Measurements from ENCODE around the gene ASB1.

The ASB1 gene

DNA sequence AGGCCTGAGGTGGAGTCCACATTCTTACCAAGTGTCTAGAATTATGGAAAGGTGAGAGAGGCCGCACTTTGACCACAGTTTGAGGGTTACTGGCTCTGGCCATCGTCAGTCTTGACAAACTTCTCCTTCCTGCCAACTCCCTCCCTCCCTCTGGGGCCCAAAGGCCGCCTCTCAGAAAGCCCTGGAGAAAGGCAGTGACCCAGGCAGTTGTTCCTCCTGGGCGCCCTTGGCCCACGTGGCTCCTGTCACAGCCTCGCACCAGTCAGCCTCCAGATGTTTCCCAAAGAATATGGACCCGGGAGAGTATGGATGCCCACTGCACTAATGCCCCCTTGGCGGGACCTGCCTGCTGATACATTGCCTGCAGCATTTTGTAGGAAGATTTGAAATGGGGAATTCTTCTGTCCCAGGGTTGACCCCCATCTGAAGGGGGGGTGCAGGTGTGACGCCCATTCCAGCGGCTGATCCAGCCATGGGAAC lies 61.7 kb downstream of the ASB1 start:
- H3K4me3 ChIP-seq (ENCODE audit: low read depth in 1 of 2, low read length in 2 of 2): no peak overlapping the region
- H3K9ac ChIP-seq (ENCODE audit: low read depth in 1 of 2, low read length in 2 of 2): no peak overlapping the region
- H3K27me3 ChIP-seq (ENCODE audit: control insufficient read depth in 1 of 2, insufficient read depth in 2 of 2, low read length in 2 of 2): peaks cover 0 to 5% of the 10 kb centered on the region in 2 donors
- H3K36me3 ChIP-seq (ENCODE audit: control insufficient read depth in 1 of 2, insufficient read depth in 2 of 2, low read length in 2 of 2): no peaks in the 10 kb centered on the region
- H3K4me1 ChIP-seq (ENCODE audit: control insufficient read depth in 1 of 2, insufficient read depth in 2 of 2, low read length in 2 of 2): no peaks in the 10 kb centered on the region
- no peak overlapping the region for H3K27ac ChIP-seq (ENCODE audit: low read depth, low read length)
- peaks cover 0 to 2% of the 10 kb centered on the region in 2 donors for H3K9me3 ChIP-seq (ENCODE audit: control insufficient read depth in 1 of 2, low read length in 2 of 2)

DNA sequence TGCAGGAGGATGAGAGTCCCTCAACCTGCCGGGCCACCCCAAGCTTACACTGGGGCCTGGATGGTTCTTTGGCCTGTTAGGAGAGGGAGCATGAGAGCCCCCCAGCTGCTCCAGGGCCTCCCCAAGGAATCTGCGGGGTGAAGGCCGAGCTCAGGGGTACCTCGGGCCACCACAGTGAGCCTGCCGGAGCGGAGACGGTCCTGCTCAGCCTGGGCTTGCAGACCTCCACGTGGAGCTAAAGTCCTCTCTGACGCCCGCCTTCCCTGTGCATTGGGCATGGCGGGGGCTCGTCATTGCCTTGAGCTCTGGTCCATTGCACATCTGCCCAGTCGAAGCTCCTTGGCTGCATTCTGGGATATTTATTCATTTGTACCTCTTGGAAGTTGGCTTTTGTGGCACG lies 62.7 kb downstream of the ASB1 start:
- no peak overlapping the region for H3K9ac ChIP-seq (ENCODE audit: low read depth in 1 of 2, low read length in 2 of 2)
- H3K36me3 ChIP-seq (ENCODE audit: control insufficient read depth in 1 of 2, insufficient read depth in 2 of 2, low read length in 2 of 2): no peaks in the 10 kb centered on the region
- no peak overlapping the region for H3K27ac ChIP-seq (ENCODE audit: low read depth, low read length)
- H3K9me3 ChIP-seq (ENCODE audit: control insufficient read depth in 1 of 2, low read length in 2 of 2): peaks cover 0 to 2% of the 10 kb centered on the region in 2 donors
- H3K4me3 ChIP-seq (ENCODE audit: low read depth in 1 of 2, low read length in 2 of 2): no peak overlapping the region
- H3K27me3 ChIP-seq (ENCODE audit: control insufficient read depth in 1 of 2, insufficient read depth in 2 of 2, low read length in 2 of 2): peaks cover 4 to 5% of the 10 kb centered on the region in 2 donors
- H3K4me1 ChIP-seq (ENCODE audit: control insufficient read depth in 1 of 2, insufficient read depth in 2 of 2, low read length in 2 of 2): peaks cover 3 to 7% of the 10 kb centered on the region in 2 donors

DNA sequence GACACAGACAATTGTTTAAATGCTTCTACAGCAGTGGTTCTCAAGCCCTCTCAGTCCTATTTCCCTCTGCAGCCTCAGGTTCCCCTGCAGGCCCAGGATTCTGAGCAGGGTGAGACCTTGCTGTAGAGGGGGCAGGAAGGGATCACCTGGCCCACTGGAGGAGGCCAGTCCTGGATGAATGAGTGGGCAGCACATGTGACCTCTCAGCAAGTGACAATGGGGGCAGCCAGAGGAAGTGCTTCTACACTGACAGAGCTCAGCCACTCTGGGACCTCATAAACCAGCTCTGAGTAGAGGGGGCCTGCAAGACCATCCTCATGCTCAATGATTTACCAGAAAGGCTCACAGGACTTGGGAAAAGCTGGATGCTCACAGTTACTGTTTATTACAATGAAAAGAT lies 63.2 kb downstream of the ASB1 start:
- Histone ChIP-seq H3K4me3 (ENCODE audit: low read depth in 1 of 2, low read length in 2 of 2) (no peak overlapping the region), H3K9ac (ENCODE audit: low read depth in 1 of 2, low read length in 2 of 2) (no peak overlapping the region), H3K27ac (ENCODE audit: low read depth, low read length) (no peak overlapping the region), H3K36me3 (ENCODE audit: control insufficient read depth in 1 of 2, insufficient read depth in 2 of 2, low read length in 2 of 2) (no peaks in the 10 kb centered on the region), H3K27me3 (ENCODE audit: control insufficient read depth in 1 of 2, insufficient read depth in 2 of 2, low read length in 2 of 2) (peaks cover 4 to 5% of the 10 kb centered on the region in 2 donors), H3K4me1 (ENCODE audit: control insufficient read depth in 1 of 2, insufficient read depth in 2 of 2, low read length in 2 of 2) (peaks cover 6 to 10% of the 10 kb centered on the region in 2 donors), H3K9me3 (ENCODE audit: control insufficient read depth in 1 of 2, low read length in 2 of 2) (no peaks in the 10 kb centered on the region)

DNA sequence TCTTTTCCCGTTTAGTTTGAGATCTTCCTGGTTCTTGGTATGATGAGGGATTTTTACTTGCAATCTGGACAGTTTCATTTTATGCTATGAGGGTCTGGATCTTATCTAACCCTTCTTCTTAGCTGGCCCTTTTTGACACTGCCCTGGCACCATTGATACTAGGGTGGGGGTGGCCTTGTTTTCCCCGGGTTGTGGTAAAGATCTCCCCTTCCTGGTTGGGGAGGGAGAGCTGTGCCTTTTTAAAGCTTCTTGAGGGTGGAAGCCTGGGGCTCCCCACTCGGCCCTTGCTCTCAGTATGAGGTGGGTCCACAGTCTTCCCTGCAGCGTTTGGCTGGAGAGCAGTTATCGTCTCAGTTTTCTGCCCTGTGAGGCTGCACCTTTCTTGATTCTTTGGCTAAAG lies 66.1 kb downstream of the ASB1 start:
- Histone ChIP-seq H3K36me3 (ENCODE audit: control insufficient read depth in 1 of 2, insufficient read depth in 2 of 2, low read length in 2 of 2) (no peaks in the 10 kb centered on the region), H3K4me3 (ENCODE audit: low read depth in 1 of 2, low read length in 2 of 2) (no peak overlapping the region), H3K9me3 (ENCODE audit: control insufficient read depth in 1 of 2, low read length in 2 of 2) (no peaks in the 10 kb centered on the region), H3K4me1 (ENCODE audit: control insufficient read depth in 1 of 2, insufficient read depth in 2 of 2, low read length in 2 of 2) (peaks cover 6 to 10% of the 10 kb centered on the region in 2 donors), H3K9ac (ENCODE audit: low read depth in 1 of 2, low read length in 2 of 2) (no peak overlapping the region), H3K27ac (ENCODE audit: low read depth, low read length) (no peak overlapping the region), H3K27me3 (ENCODE audit: control insufficient read depth in 1 of 2, insufficient read depth in 2 of 2, low read length in 2 of 2) (peaks cover 0 to 4% of the 10 kb centered on the region in 2 donors)

DNA sequence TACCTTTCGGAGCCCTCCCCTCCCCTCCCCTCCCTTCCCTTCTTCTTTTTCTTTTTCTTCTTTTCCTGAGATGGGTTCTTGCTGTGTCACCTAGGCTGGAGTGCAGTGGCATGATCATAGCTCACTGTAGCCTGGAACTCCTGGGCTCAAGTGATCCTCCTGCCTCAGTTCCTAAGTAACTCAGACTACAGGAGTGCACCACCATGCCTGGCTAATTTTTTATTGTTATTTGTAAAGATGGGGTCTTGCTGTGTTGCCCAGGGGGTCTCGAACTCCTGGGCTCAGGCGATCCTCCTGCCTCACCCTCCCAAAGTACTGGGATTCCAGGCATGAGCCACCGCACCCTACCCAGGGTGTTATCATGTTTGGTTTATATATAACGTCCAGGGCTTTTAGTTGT lies 66.7 kb downstream of the ASB1 start:
- H3K27me3 ChIP-seq (ENCODE audit: control insufficient read depth in 1 of 2, insufficient read depth in 2 of 2, low read length in 2 of 2): peaks cover 0 to 4% of the 10 kb centered on the region in 2 donors
- H3K9me3 ChIP-seq (ENCODE audit: control insufficient read depth in 1 of 2, low read length in 2 of 2): no peaks in the 10 kb centered on the region
- H3K27ac ChIP-seq (ENCODE audit: low read depth, low read length): no peak overlapping the region

DNA sequence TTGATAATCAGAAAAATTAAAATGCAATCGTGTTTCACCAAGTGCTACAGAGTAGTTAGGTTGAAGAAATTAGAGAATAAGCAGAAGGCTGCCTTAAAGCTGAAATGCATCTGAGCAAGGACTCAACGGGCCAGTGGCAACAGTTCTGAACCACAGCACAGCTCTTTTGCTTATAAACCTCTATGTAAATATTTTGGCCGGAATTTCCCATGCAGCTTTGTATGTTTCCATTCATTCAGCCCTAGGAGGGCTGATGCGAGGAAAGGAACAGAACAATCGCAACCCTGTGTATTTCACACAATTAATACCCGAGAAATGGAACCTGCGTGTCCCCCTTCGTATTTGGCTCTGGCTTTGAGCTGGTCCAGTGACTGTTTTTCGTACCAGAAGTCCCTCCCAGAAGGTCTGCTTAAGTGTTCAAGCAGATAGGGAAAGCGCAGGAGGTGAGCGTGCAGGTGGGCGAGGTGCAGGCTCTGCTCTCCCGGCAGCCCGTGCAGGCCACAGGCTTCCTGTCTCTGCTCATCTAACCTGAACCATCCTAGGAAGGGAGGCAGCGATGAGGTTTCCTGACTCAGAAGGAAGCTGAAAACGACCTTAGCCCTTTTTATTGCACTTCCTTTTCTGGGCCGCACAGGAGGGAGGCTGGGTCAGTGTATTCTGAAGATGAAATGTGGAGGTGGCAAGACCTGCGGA lies 67.3 kb downstream of the ASB1 start:
- Histone ChIP-seq H3K4me3 (ENCODE audit: low read depth in 1 of 2, low read length in 2 of 2) (no peak overlapping the region), H3K36me3 (ENCODE audit: control insufficient read depth in 1 of 2, insufficient read depth in 2 of 2, low read length in 2 of 2) (no peaks in the 10 kb centered on the region), H3K27ac (ENCODE audit: low read depth, low read length) (no peak overlapping the region), H3K4me1 (ENCODE audit: control insufficient read depth in 1 of 2, insufficient read depth in 2 of 2, low read length in 2 of 2) (peaks cover 6 to 10% of the 10 kb centered on the region in 2 donors), H3K27me3 (ENCODE audit: control insufficient read depth in 1 of 2, insufficient read depth in 2 of 2, low read length in 2 of 2) (peaks cover 0 to 4% of the 10 kb centered on the region in 2 donors), H3K9me3 (ENCODE audit: control insufficient read depth in 1 of 2, low read length in 2 of 2) (no peaks in the 10 kb centered on the region), H3K9ac (ENCODE audit: low read depth in 1 of 2, low read length in 2 of 2) (no peak overlapping the region)

More for the DNA sequence above, 66.7 kb downstream of the ASB1 start:
- H3K4me1 ChIP-seq (ENCODE audit: control insufficient read depth in 1 of 2, insufficient read depth in 2 of 2, low read length in 2 of 2): peaks cover 6 to 10% of the 10 kb centered on the region in 2 donors
- no peak overlapping the region for H3K9ac ChIP-seq (ENCODE audit: low read depth in 1 of 2, low read length in 2 of 2)
- no peaks in the 10 kb centered on the region for H3K36me3 ChIP-seq (ENCODE audit: control insufficient read depth in 1 of 2, insufficient read depth in 2 of 2, low read length in 2 of 2)
- H3K4me3 ChIP-seq (ENCODE audit: low read depth in 1 of 2, low read length in 2 of 2): no peak overlapping the region

DNA sequence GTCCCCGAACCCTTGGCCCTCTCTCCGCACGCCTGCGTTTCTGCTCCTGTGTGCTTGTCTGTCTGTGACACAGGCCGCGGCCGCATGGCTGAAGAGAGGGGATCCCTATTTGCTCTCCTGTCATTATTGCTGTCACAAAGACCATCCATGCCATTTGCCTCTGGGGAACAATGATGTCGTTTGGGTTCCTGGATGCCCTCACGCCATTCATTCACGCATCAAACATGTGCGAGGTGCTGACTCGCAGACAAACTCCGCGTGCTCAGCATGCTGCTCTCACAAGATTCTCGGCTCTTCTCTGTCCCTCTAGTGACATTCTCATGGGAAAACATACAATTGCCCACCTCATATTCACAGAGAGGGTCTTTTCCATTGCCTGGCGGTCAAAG lies 67.8 kb downstream of the ASB1 start:
- H3K9me3 ChIP-seq (ENCODE audit: control insufficient read depth in 1 of 2, low read length in 2 of 2): no peaks in the 10 kb centered on the region
- H3K27ac ChIP-seq (ENCODE audit: low read depth, low read length): no peak overlapping the region
- peaks cover 6 to 10% of the 10 kb centered on the region in 2 donors for H3K4me1 ChIP-seq (ENCODE audit: control insufficient read depth in 1 of 2, insufficient read depth in 2 of 2, low read length in 2 of 2)
- H3K27me3 ChIP-seq (ENCODE audit: control insufficient read depth in 1 of 2, insufficient read depth in 2 of 2, low read length in 2 of 2): peaks cover 0 to 4% of the 10 kb centered on the region in 2 donors
- no peak overlapping the region for H3K9ac ChIP-seq (ENCODE audit: low read depth in 1 of 2, low read length in 2 of 2)
- H3K36me3 ChIP-seq (ENCODE audit: control insufficient read depth in 1 of 2, insufficient read depth in 2 of 2, low read length in 2 of 2): no peaks in the 10 kb centered on the region
- no peak overlapping the region for H3K4me3 ChIP-seq (ENCODE audit: low read depth in 1 of 2, low read length in 2 of 2)

DNA sequence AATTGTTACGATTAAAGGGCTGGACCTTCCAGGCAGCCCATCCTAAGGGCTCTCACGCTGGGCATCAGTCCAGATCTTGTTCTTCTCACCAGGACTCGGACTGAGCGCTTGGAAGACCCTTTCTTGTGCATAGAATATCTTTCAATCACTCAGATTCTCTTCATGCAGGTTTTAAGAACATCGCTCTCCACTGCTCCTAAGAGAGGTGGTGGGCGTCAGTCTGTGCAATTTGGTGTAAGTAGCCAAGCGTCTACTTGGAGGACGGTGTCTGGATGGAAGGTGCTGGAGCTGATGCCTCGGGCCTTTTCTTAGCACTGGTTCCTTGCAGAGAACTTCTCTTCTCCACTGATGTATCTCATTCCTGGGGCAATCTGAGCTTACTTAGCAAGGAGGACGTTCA lies 68.7 kb downstream of the ASB1 start:
- H3K27me3 ChIP-seq (ENCODE audit: control insufficient read depth in 1 of 2, insufficient read depth in 2 of 2, low read length in 2 of 2): peaks cover 0 to 4% of the 10 kb centered on the region in 2 donors
- no peaks in the 10 kb centered on the region for H3K9me3 ChIP-seq (ENCODE audit: control insufficient read depth in 1 of 2, low read length in 2 of 2)
- H3K4me3 ChIP-seq (ENCODE audit: low read depth in 1 of 2, low read length in 2 of 2): no peak overlapping the region
- H3K4me1 ChIP-seq (ENCODE audit: control insufficient read depth in 1 of 2, insufficient read depth in 2 of 2, low read length in 2 of 2): peaks cover 6 to 10% of the 10 kb centered on the region in 2 donors
- no peaks in the 10 kb centered on the region for H3K36me3 ChIP-seq (ENCODE audit: control insufficient read depth in 1 of 2, insufficient read depth in 2 of 2, low read length in 2 of 2)
- H3K9ac ChIP-seq (ENCODE audit: low read depth in 1 of 2, low read length in 2 of 2): no peak overlapping the region
- H3K27ac ChIP-seq (ENCODE audit: low read depth, low read length): no peak overlapping the region

DNA sequence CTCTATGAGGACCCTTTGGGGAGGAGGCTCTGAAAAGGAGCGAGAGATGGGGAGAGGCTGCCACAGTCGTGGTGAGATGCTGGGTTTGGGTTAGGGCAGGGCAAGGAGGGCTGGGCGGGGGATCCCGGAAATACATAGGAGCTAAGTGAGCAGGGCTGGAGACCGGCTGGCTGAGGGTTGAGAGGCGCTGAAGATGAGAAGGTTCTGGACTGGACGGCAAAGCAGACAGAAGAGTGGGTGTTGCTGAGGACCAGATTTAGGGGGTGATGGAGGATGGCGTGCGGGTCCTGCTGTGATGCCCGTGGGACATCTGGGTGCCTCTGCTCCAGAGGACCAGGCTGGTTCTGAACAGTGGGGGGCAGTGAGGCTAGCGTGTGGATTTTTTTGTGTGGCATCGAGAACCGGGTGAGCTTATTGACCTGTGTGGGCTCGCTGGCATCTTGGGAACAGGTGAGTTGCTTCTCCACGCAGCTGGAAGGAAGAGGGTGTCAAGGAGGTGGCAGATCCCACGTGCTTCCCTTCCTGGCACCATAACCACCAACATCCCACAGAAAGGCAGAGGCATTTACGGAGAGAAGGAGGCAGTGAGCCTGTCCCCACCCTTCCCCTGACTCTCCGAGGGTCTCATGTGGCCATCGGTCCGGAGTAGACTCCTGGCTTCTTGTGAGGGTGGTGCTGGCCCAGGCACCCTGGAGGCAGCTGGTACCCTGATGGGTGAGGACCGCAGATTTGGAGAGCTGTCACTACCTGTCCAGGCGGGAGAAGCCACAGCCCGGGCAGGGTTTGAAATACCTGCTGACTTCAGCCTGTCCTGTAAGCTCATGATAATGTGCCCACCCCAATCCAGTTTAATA lies 70.3 kb downstream of the ASB1 start:
- Histone ChIP-seq H3K4me3 (ENCODE audit: low read depth in 1 of 2, low read length in 2 of 2) (no peak overlapping the region), H3K27ac (ENCODE audit: low read depth, low read length) (no peak overlapping the region), H3K9me3 (ENCODE audit: control insufficient read depth in 1 of 2, low read length in 2 of 2) (no peaks in the 10 kb centered on the region), H3K4me1 (ENCODE audit: control insufficient read depth in 1 of 2, insufficient read depth in 2 of 2, low read length in 2 of 2) (peaks cover 6 to 10% of the 10 kb centered on the region in 2 donors), H3K27me3 (ENCODE audit: control insufficient read depth in 1 of 2, insufficient read depth in 2 of 2, low read length in 2 of 2) (peaks cover 0 to 4% of the 10 kb centered on the region in 2 donors), H3K9ac (ENCODE audit: low read depth in 1 of 2, low read length in 2 of 2) (no peak overlapping the region), H3K36me3 (ENCODE audit: control insufficient read depth in 1 of 2, insufficient read depth in 2 of 2, low read length in 2 of 2) (no peaks in the 10 kb centered on the region)

DNA sequence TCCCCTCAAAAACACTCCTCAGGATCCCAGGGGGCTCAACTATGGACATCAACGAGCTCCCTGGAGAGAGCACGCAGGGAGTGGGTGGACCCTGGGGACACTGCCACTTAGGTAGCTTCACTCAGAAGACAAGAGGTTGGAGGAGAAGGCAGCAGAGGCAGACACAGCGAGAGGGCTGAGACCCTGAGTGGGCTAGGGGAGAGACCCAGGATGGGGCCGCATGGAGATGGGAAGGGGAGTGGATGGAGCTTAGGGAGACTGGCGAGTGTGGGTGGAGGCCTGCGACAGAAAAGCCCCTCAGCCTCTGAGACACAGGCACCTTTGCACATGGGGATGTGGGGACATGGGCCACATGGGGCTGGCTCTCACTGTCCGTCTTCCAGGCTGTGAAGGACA lies 70.9 kb downstream of the ASB1 start:
- no peaks in the 10 kb centered on the region for H3K9me3 ChIP-seq (ENCODE audit: control insufficient read depth in 1 of 2, low read length in 2 of 2)
- no peak overlapping the region for H3K27ac ChIP-seq (ENCODE audit: low read depth, low read length)
- peaks cover 0 to 4% of the 10 kb centered on the region in 2 donors for H3K27me3 ChIP-seq (ENCODE audit: control insufficient read depth in 1 of 2, insufficient read depth in 2 of 2, low read length in 2 of 2)
- H3K4me3 ChIP-seq (ENCODE audit: low read depth in 1 of 2, low read length in 2 of 2): no peak overlapping the region
- H3K4me1 ChIP-seq (ENCODE audit: control insufficient read depth in 1 of 2, insufficient read depth in 2 of 2, low read length in 2 of 2): peaks cover 6 to 10% of the 10 kb centered on the region in 2 donors
- H3K9ac ChIP-seq (ENCODE audit: low read depth in 1 of 2, low read length in 2 of 2): no peak overlapping the region
- no peaks in the 10 kb centered on the region for H3K36me3 ChIP-seq (ENCODE audit: control insufficient read depth in 1 of 2, insufficient read depth in 2 of 2, low read length in 2 of 2)
